GM13976 (cell line): ENCODE data around the gene MDN1.
"Not testable (repeated sequence)": the region's sequence is repeated elsewhere in the genome, so short reads cannot be mapped to it uniquely, and the experiment has no call there.

Source experiments
- DNase-seq: peaks from one replicate; pipeline ENCODE4 v3.0.0; 2012; ENCODE audit warnings: low spot score
- in situ Hi-C: fragments of 300-500 bp; cut with MboI; formaldehyde crosslinking; loops from one replicate; pipeline ENCODE4 v1.12.0; 2022; ENCODE audit warnings: low sequenced_read_pairs, mixed read lengths, inconsistent platforms; ENCODE audit not compliant: unreplicated experiment
- TF ChIP-seq, protein P1 (sequence below): IDR thresholded peaks from 2 replicates; pipeline ENCODE4 v1.5.1; 2012; ENCODE audit warnings: borderline replicate concordance, mild to moderate bottlenecking; ENCODE audit not compliant: insufficient read depth; ENCODE audit errors: extremely low read depth, missing control alignments, control extremely low read depth

MDN1 gene

DNA sequence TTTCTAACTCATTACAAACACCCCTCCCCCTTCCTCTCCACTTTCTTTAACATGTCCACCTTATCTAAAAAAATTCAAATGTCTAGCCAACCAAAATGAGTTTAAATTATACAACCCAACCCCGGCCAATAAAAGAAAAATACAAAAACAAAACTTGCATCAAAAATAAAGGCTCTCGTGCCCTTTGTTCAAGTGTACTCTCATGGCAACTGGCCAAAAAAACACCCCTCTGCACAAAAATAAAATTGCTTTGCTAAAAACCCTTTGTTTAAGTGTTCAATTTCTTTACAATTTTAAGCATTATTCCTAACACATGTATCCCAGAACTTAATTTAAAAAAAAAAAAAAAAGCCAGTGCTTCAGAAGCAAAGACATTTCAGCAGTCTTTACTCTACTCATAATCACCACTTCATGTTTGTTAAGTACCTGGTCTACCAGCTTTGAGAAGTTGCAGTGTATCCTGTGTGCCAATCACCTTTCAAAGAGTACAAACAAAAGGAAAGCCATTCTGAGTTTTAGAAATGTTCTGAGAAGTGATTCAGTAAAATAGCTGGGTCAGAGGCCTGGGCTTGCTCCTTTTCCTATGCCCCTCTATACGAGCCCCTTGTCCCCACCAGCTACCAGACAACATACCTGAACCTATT, 87.5 kb downstream of the MDN1 start:
- in situ Hi-C loops = no loop called here
- TF ChIP-seq, protein P1, sequence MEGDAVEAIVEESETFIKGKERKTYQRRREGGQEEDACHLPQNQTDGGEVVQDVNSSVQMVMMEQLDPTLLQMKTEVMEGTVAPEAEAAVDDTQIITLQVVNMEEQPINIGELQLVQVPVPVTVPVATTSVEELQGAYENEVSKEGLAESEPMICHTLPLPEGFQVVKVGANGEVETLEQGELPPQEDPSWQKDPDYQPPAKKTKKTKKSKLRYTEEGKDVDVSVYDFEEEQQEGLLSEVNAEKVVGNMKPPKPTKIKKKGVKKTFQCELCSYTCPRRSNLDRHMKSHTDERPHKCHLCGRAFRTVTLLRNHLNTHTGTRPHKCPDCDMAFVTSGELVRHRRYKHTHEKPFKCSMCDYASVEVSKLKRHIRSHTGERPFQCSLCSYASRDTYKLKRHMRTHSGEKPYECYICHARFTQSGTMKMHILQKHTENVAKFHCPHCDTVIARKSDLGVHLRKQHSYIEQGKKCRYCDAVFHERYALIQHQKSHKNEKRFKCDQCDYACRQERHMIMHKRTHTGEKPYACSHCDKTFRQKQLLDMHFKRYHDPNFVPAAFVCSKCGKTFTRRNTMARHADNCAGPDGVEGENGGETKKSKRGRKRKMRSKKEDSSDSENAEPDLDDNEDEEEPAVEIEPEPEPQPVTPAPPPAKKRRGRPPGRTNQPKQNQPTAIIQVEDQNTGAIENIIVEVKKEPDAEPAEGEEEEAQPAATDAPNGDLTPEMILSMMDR = no peak
- DNase-seq = no peak

DNA sequence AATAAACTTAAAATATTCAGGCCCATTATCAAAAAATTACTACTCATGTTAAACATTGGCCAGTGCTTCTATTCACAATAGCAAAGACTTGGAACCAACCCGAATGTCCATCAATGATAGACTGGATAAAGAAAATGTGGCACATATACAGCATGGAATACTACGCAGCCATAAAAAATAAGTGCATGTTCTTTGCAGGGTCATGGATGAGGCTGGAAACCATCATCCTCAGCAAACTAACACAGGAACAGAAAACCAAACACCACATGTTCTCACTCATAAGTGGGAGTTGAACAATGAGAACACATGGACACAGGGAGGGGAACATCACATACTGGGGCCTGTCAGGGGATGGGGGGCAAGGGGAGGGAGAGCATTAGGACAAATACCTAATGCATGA, 88.3 kb downstream of the MDN1 start:
- DNase-seq, in situ Hi-C loops: not testable (repeated sequence)

DNA sequence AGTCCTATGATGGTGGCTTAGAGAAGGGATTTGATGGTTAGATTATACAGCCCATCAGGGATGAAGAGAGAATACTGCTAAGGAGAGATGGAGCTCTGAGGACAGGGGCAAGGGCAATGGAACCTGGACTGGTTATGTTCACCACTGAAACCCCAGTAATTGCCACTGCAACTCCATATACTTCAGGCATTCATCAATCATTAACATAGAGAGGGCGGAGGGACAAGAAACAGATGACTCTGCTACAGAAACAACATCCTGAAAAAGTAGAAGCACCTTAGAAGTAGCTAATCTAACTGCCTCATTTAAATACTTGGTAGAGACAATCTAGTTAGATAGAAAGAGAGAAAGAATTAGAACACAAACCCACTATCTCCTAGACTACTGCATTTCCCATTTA, 89.8 kb downstream of the MDN1 start:
- no peak for DNase-seq
- TF ChIP-seq, protein P1 = no peak
- in situ Hi-C loops = no loop called here

DNA sequence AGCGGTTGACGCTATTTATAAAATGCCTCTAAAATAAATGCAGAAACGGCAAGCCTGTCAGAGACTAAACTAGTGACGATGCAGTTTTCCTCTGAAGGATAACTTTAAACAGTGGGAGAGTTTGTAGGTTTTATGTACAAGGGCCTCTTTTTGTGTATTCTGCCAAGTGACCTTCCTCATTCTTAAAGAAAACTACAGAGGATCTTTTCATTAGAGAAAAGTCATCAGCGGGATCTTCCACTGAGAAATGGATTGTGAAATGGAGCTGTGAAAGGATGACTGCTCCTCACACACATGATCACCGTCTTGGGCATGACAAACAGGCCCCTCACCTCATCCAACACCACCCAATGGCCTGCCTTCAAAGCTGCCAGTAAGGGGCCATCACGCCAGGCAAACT, 92.1 kb downstream of the MDN1 start:
- no peak for DNase-seq
- TF ChIP-seq, protein P1 = no peak
- in situ Hi-C loops = no loop called here

DNA sequence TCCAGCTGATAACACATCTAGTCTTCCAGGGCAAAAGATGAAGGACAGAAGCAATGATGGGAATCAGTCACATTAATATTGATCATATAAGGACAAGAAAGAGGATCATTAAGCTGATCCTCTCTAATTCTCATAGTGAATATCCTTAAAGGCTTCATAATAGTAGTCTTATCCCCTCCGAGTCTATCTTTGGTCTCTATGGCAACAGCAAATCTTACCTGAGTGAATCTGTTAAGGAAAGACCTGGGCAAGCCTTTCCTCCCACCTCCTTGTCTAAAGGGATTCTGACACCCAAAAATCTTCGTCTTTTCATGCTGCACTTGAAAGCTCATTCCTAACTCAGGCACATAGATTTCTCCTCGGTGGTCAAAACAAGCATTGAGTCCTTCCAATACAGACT, 94.6 kb downstream of the MDN1 start:
- no peak for DNase-seq
- in situ Hi-C loops = no loop called here
- TF ChIP-seq, protein P1 = no peak

DNA sequence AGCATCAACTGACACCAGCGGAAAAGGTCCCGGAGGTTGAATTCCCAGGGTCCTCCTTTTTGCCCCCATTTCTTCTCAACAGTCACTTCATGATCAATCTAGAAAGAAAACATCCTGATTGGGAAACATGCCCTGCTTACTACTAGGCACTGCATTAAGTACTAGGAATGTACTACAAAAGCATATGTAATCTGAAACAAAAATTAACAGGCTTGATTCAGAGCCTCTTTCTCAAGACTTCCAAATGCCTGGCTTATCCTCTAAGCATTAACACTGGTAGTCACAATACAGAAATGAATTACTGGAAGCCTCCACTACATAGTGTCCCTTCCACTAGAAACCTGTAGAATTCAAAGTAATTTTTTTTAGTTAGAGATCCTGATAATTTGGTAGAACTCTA, 96.5 kb downstream of the MDN1 start:
- TF ChIP-seq, protein P1 = no peak
- in situ Hi-C loops = no loop called here
- DNase-seq = no peak

DNA sequence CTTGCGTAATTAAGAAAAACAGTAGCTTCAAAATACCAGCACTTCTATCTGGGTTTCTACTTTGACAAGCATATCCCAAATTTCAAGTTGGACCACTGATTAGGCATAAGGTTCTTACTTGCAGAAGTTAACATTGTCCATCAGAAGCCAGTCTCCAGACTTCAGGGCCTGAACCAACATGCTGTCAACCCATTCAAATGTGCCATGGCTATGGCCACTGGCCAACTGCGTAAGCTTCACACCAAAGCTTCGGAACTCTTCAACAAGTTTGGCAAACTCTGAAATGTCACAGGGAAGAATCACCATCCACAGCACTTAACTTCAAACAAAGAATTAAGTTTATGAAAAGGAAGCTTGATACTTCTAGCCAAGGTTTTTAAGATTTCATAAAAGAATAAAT, 103.1 kb downstream of the MDN1 start:
- in situ Hi-C loops = no loop called here
- DNase-seq = no peak
- TF ChIP-seq, protein P1 = no peak

DNA sequence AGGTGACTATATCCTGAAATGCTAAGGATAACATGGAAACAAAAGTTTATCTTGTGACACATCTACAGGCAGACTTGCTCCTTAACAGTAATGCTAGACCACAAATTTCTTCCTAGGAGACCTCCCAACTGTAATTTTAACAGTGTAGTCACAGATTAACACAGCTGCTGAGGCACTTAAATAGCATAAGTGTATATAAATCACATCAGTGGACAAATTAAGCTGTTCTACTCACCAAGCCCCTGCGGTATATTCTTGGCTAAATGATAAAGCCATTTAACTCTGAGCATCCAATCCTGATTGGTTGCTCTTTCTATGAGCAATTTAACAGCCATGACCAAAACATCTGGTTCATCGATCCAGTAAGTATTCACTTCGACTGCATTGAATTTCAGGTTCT, 107.8 kb downstream of the MDN1 start:
- in situ Hi-C loops = no loop called here
- TF ChIP-seq, protein P1 = no peak

More for the DNA sequence above, 107.8 kb downstream of the MDN1 start:
- no peak for DNase-seq
